Thymus (tissue), 11 donors: ENCODE measurements around the gene GRK6. TPM values are rescaled to one million over a fixed set of nuclear protein-coding genes. Genes with fewer than 3 reads are reported as not detected.

Source experiments
- DNase-seq, 9 donors: peaks; one replicate each; pipeline ENCODE4 v3.0.0-alpha.2; 2013; ENCODE audit warnings: low spot score in 9 of 9, low read depth in 6 of 9, missing footprints in 1 of 9
- H3K27ac ChIP-seq, 2 donors: one replicate each; pipeline ENCODE4 v1.5.1; 2013; ENCODE audit warnings: control low read depth in 1 of 2, low read depth in 1 of 2, low read length in 1 of 2, mild to moderate bottlenecking in 1 of 2, moderate library complexity in 1 of 2
- H3K27me3 ChIP-seq, 2 donors: one replicate each; pipeline ENCODE4 v1.5.1; 2013; ENCODE audit warnings: low read length in 1 of 2; ENCODE audit not compliant: control insufficient read depth in 2 of 2, insufficient read depth in 1 of 2
- H3K36me3 ChIP-seq, 2 donors: one replicate each; pipeline ENCODE4 v1.5.1; 2013; ENCODE audit warnings: low read length in 1 of 2, mild to moderate bottlenecking in 1 of 2, moderate library complexity in 1 of 2; ENCODE audit not compliant: control insufficient read depth in 2 of 2, insufficient read depth in 2 of 2
- H3K4me1 ChIP-seq, 2 donors: one replicate each; pipeline ENCODE4 v1.5.1; 2013; ENCODE audit warnings: low read length in 2 of 2; ENCODE audit not compliant: control insufficient read depth in 2 of 2, insufficient read depth in 2 of 2
- H3K4me3 ChIP-seq, 2 donors: one replicate each; pipeline ENCODE4 v1.5.1; 2013; ENCODE audit warnings: low read length in 2 of 2, control low read depth in 1 of 2, mild to moderate bottlenecking in 1 of 2
- H3K9me3 ChIP-seq, 2 donors: one replicate each; pipeline ENCODE4 v1.5.1; 2013; ENCODE audit warnings: low read length in 1 of 2, mild to moderate bottlenecking in 1 of 2; ENCODE audit not compliant: control insufficient read depth in 2 of 2, insufficient read depth in 1 of 2
- WGBS: extraction: QIAGEN DNeasy Blood & Tissue Kit; methylation state at CpG from one replicate; pipeline ENCODE4 v1.1.7; 2013; 5-methylcytosine and 5-hydroxymethylcytosine counted together
- polyA plus RNA-seq: library from polyadenylated mRNA; stranded (reverse); fragments of 200-250 nt; gene quantifications from one replicate; pipeline ENCODE4 v1.2.3, GENCODE V29; 2013
- total RNA-seq: library from RNA; stranded (reverse); fragments of 120-200 nt; gene quantifications from one replicate; pipeline ENCODE4 v1.2.4, GENCODE V29; 2013
- donor health status: healthy.

The GRK6 gene
- total and polyA plus RNA-seq, 2 donors, result 36.3 to 57.4 TPM

GRCh38 chr5:177459819-177460628 is 33.5 kb downstream of the GRK6 start:
- Histone ChIP-seq H3K27me3 (no peaks in the 10 kb centered on the region), H3K36me3 (peaks cover 33 to 48% of the 10 kb centered on the region in 2 donors), H3K9me3 (no peaks in the 10 kb centered on the region), H3K4me1 (peaks cover 4 to 30% of the 10 kb centered on the region in 2 donors), H3K27ac (no peak overlapping the region), H3K4me3 (no peak overlapping the region)
- no peak for DNase-seq
- WGBS, result 98% methylated on average over 28 of the region's 28 CpGs

- H3K27ac ChIP-seq, result no peak overlapping the region
- H3K4me3 ChIP-seq, result no peak overlapping the region
- H3K9me3 ChIP-seq, result no peaks in the 10 kb centered on the region
- peaks cover 54 to 62% of the 10 kb centered on the region in 2 donors for H3K36me3 ChIP-seq
- no peaks in the 10 kb centered on the region for H3K27me3 ChIP-seq
- H3K4me1 ChIP-seq, result peaks cover 4 to 14% of the 10 kb centered on the region in 2 donors
- no peak for DNase-seq
- WGBS, result 50% methylated on average over 27 of the region's 27 CpGs
Observed at GRCh38 chr5:177462021-177462670, 35.7 kb downstream of the GRK6 start.

GRCh38 chr5:177465044-177465443 is 38.6 kb downstream of the GRK6 start:
- no peak overlapping the region for H3K4me3 ChIP-seq
- no peak overlapping the region for H3K27ac ChIP-seq
- 93% methylated on average over 11 of the region's 11 CpGs for WGBS
- DNase-seq, result no peak
- no peaks in the 10 kb centered on the region for H3K9me3 ChIP-seq
- no peaks in the 10 kb centered on the region for H3K27me3 ChIP-seq
- peaks cover 47 to 49% of the 10 kb centered on the region in 2 donors for H3K36me3 ChIP-seq
- H3K4me1 ChIP-seq, result peaks cover 4 to 19% of the 10 kb centered on the region in 2 donors

- 98% methylated on average over 25 of the region's 25 CpGs for WGBS
- H3K27me3 ChIP-seq, result no peaks in the 10 kb centered on the region
- peaks cover 0 to 1% of the 10 kb centered on the region in 2 donors for H3K9me3 ChIP-seq
- H3K4me3 ChIP-seq, result no peak overlapping the region
- DNase-seq, result no peak
- H3K36me3 ChIP-seq, result peaks cover 45 to 47% of the 10 kb centered on the region in 2 donors
- peaks cover 14 to 33% of the 10 kb centered on the region in 2 donors for H3K4me1 ChIP-seq
- H3K27ac ChIP-seq, result no peak overlapping the region
Observed at GRCh38 chr5:177466861-177467260, 40.4 kb downstream of the GRK6 start.

- WGBS, result 96% methylated on average over 31 of the region's 31 CpGs
- Histone ChIP-seq H3K4me3 (no peak overlapping the region), H3K9me3 (peaks cover 0 to 3% of the 10 kb centered on the region in 2 donors), H3K36me3 (peaks cover 44 to 45% of the 10 kb centered on the region in 2 donors), H3K27me3 (no peaks in the 10 kb centered on the region), H3K4me1 (peaks cover 16 to 33% of the 10 kb centered on the region in 2 donors), H3K27ac (no peak overlapping the region)
- no peak for DNase-seq
Observed at GRCh38 chr5:177467436-177467835, 41.0 kb downstream of the GRK6 start.

- H3K27me3 ChIP-seq, result no peaks in the 10 kb centered on the region
- no peak for DNase-seq
- H3K9me3 ChIP-seq, result peaks cover 0 to 3% of the 10 kb centered on the region in 2 donors
- peaks cover 41 to 45% of the 10 kb centered on the region in 2 donors for H3K36me3 ChIP-seq
- no peak overlapping the region for H3K4me3 ChIP-seq
- 99% methylated on average over 2 of the region's 2 CpGs for WGBS
- no peak overlapping the region for H3K27ac ChIP-seq
- peaks cover 17 to 31% of the 10 kb centered on the region in 2 donors for H3K4me1 ChIP-seq
Observed at GRCh38 chr5:177468329-177468684, 41.8 kb downstream of the GRK6 start.

- Histone ChIP-seq H3K9me3 (peaks cover 0 to 3% of the 10 kb centered on the region in 2 donors), H3K27me3 (peaks cover 0 to 1% of the 10 kb centered on the region in 2 donors), H3K27ac (no peak overlapping the region), H3K36me3 (peaks cover 39 to 42% of the 10 kb centered on the region in 2 donors), H3K4me1 (peaks cover 17 to 34% of the 10 kb centered on the region in 2 donors), H3K4me3 (no peak overlapping the region)
- no peak for DNase-seq
- 92% methylated on average over 25 of the region's 25 CpGs for WGBS
Observed at GRCh38 chr5:177468685-177469628, 42.5 kb downstream of the GRK6 start.

GRCh38 chr5:177469750-177470525 is 43.5 kb downstream of the GRK6 start:
- no peak for DNase-seq
- 90% methylated on average over 8 of the region's 8 CpGs for WGBS
- Histone ChIP-seq H3K4me3 (no peak overlapping the region), H3K27me3 (peaks cover 0 to 8% of the 10 kb centered on the region in 2 donors), H3K27ac (no peak overlapping the region), H3K9me3 (peaks cover 0 to 3% of the 10 kb centered on the region in 2 donors), H3K4me1 (peaks cover 20 to 43% of the 10 kb centered on the region in 2 donors), H3K36me3 (peaks cover 38 to 42% of the 10 kb centered on the region in 2 donors)
